Thyroid gland (tissue), 4 donors: ENCODE data around the gene WDR37.

Experiments used
- POLR2A ChIP-seq, 2 donors: fragments of 450-650 bp; IDR thresholded peaks; one replicate each; pipeline ENCODE4 v1.6.1; 2017; ENCODE audit warnings: antibody characterized with exemption in 2 of 2, mild to moderate bottlenecking in 2 of 2, moderate library complexity in 1 of 2
- TF ChIP-seq, protein P1 (sequence below), 6 experiments: fragments of 200-600 bp in 3 of 6; fragments of 450-650 bp in 3 of 6; sonication (generic) in 3 of 6; IDR thresholded peaks; one replicate each; pipeline ENCODE4 v1.5.1; 2016 to 2019; ENCODE audit warnings: antibody characterized with exemption in 6 of 6, mild to moderate bottlenecking in 2 of 6, inconsistent platforms in 1 of 6, moderate library complexity in 1 of 6

DNA sequence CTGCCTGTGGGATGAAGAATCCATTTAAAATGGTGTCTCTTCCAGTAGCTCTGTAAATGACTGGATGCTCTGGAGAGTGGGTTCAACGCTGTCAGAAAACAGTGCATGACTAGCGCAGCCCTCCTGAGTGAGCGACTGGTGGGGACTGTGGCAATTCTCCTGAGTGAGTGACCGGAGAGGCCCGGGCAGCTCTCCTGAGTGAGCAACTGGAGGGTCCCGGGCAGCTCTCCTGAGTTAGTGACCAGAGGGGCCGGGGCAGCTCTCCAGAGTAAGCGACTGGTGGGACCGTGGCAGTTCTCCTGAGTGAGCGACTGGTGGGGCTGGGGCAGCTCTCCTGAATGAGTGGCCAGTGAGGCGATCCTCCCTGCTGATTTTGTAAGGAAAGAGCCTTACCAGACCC lies 85.5 kb downstream of the WDR37 start:
- TF ChIP-seq POLR2A (IDR thresholded peaks at IDR 0.05) = no peak
- TF ChIP-seq, protein P1, sequence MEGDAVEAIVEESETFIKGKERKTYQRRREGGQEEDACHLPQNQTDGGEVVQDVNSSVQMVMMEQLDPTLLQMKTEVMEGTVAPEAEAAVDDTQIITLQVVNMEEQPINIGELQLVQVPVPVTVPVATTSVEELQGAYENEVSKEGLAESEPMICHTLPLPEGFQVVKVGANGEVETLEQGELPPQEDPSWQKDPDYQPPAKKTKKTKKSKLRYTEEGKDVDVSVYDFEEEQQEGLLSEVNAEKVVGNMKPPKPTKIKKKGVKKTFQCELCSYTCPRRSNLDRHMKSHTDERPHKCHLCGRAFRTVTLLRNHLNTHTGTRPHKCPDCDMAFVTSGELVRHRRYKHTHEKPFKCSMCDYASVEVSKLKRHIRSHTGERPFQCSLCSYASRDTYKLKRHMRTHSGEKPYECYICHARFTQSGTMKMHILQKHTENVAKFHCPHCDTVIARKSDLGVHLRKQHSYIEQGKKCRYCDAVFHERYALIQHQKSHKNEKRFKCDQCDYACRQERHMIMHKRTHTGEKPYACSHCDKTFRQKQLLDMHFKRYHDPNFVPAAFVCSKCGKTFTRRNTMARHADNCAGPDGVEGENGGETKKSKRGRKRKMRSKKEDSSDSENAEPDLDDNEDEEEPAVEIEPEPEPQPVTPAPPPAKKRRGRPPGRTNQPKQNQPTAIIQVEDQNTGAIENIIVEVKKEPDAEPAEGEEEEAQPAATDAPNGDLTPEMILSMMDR (IDR thresholded peaks at IDR 0.05) = no peak
